Activated B cell treated with CpG ODN at 0.5 μM for 24 hours (primary cell): ENCODE results near the gene SNX27. TPM values are rescaled to one million over a fixed set of nuclear protein-coding genes. Genes with fewer than 3 reads are reported as not detected.

ENCODE experiments used
- ATAC-seq: fragments of 200-7000 bp; cut with Tn5 transposase; one replicate; pipeline ENCODE4 v1.10.0; 2021; ENCODE audit warnings: low read depth, mild to moderate bottlenecking, moderate library complexity
- CTCF ChIA-PET: fragments of 350-600 bp; sonication (Branson Sonifier 250); formaldehyde crosslinking; loops from one replicate; lab custom pipeline; 2021; ENCODE audit warnings: antibody characterized with exemption; lab: Charles Lee
- POLR2A ChIA-PET: fragments of 350-600 bp; sonication (Branson Sonifier 250); formaldehyde crosslinking; loops from one replicate; lab custom pipeline; 2021; ENCODE audit warnings: antibody characterized with exemption; lab: Charles Lee
- DNase-seq: peaks from one replicate; pipeline ENCODE4 v3.0.0; 2022
- H3K27ac Mint-ChIP-seq: one replicate; pipeline ENCODE4 v1.8.0; 2020; ENCODE audit warnings: mixed read lengths
- H3K27me3 Mint-ChIP-seq: one replicate; pipeline ENCODE4 v1.8.0; 2021; ENCODE audit warnings: mixed read lengths
- H3K36me3 Mint-ChIP-seq: one replicate; pipeline ENCODE4 v1.8.0; 2021; ENCODE audit warnings: low read depth, mixed read lengths
- H3K4me1 Mint-ChIP-seq: one replicate; pipeline ENCODE4 v1.8.0; 2021; ENCODE audit warnings: mixed read lengths
- H3K4me3 Mint-ChIP-seq: one replicate; pipeline ENCODE4 v1.8.0; 2020; ENCODE audit warnings: mild to moderate bottlenecking, mixed read lengths
- H3K9me3 Mint-ChIP-seq: one replicate; pipeline ENCODE4 v1.8.0; 2020; ENCODE audit warnings: mixed read lengths
- intact Hi-C: fragments of 100-400 bp; cut with micrococcal nuclease; formaldehyde crosslinking; loops from one replicate; pipeline ENCODE4 v1.15.1; 2024
- total RNA-seq: library from RNA; stranded (reverse); gene quantifications from 2 replicates; pipeline ENCODE4 v1.2.3, GENCODE V29; 2022
- TF ChIP-seq, protein P1 (sequence below): fragments of 200-600 bp; IDR thresholded peaks from one replicate; pipeline ENCODE4 v1.8.0; 2022; ENCODE audit warnings: antibody characterized with exemption, mild to moderate bottlenecking

Gene SNX27
- total RNA-seq, 1 donor from 2014 or later = 27.6 TPM

DNA sequence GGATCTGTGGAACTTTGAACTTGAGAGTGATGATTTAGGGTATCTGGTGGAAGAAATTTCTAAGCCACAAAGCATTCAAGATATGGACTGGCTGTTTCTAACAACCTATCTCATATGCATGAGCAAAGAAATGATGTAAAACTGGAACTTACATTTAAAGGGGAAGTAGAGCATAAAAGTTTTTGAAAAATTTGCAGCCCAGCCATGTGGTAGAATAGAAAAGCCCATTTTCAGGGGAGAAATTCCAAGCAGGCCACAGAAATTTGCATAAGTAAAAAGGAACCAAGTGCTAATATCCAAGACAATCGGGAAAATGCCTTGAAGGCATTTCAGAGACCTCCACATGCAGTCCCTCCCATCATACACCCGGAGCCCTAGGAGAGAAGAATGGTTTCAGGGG, 125.2 kb downstream of the SNX27 start:
- Mint-ChIP-seq H3K36me3 (no peaks in the 10 kb centered on the region), H3K27ac (no peak overlapping the region), H3K9me3 (peaks cover 19% of the 10 kb centered on the region), H3K27me3 (peaks cover 4% of the 10 kb centered on the region), H3K4me1 (no peaks in the 10 kb centered on the region), H3K4me3 (no peak overlapping the region)
- ChIA-PET POLR2A (no interaction called here), CTCF (no interaction called here)
- TF ChIP-seq, protein P1, sequence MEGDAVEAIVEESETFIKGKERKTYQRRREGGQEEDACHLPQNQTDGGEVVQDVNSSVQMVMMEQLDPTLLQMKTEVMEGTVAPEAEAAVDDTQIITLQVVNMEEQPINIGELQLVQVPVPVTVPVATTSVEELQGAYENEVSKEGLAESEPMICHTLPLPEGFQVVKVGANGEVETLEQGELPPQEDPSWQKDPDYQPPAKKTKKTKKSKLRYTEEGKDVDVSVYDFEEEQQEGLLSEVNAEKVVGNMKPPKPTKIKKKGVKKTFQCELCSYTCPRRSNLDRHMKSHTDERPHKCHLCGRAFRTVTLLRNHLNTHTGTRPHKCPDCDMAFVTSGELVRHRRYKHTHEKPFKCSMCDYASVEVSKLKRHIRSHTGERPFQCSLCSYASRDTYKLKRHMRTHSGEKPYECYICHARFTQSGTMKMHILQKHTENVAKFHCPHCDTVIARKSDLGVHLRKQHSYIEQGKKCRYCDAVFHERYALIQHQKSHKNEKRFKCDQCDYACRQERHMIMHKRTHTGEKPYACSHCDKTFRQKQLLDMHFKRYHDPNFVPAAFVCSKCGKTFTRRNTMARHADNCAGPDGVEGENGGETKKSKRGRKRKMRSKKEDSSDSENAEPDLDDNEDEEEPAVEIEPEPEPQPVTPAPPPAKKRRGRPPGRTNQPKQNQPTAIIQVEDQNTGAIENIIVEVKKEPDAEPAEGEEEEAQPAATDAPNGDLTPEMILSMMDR = no peak
- ATAC-seq (no peak), DNase-seq (no peak)
- intact Hi-C loops = no loop called here

DNA sequence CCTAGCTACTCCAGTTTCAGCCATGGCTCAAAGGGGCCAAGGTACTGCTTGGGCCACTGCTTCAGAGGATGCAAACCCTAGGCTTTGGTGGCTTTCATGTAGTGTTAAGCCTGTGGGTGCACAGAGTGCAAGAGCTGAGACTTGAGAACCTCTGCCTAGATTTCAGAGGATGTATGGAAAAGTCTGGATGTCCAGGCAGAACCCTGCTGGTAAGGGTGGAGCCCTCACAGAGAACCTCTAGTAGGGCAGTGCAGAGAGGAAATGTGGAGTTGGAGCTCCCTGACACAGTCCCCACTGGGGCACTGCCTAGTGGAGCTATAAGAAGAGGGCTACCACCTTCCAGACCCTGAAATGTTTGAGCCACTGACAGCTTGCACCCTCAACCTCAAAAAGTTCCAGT, 125.6 kb downstream of the SNX27 start:
- Mint-ChIP-seq H3K27ac (no peak overlapping the region), H3K9me3 (peaks cover 19% of the 10 kb centered on the region), H3K4me3 (no peak overlapping the region), H3K36me3 (no peaks in the 10 kb centered on the region), H3K27me3 (peaks cover 4% of the 10 kb centered on the region), H3K4me1 (no peaks in the 10 kb centered on the region)
- ChIA-PET POLR2A (no interaction called here), CTCF (no interaction called here)
- TF ChIP-seq, protein P1 = no peak
- DNase-seq = no peak
- intact Hi-C loops = no loop called here
- ATAC-seq = no peak

DNA sequence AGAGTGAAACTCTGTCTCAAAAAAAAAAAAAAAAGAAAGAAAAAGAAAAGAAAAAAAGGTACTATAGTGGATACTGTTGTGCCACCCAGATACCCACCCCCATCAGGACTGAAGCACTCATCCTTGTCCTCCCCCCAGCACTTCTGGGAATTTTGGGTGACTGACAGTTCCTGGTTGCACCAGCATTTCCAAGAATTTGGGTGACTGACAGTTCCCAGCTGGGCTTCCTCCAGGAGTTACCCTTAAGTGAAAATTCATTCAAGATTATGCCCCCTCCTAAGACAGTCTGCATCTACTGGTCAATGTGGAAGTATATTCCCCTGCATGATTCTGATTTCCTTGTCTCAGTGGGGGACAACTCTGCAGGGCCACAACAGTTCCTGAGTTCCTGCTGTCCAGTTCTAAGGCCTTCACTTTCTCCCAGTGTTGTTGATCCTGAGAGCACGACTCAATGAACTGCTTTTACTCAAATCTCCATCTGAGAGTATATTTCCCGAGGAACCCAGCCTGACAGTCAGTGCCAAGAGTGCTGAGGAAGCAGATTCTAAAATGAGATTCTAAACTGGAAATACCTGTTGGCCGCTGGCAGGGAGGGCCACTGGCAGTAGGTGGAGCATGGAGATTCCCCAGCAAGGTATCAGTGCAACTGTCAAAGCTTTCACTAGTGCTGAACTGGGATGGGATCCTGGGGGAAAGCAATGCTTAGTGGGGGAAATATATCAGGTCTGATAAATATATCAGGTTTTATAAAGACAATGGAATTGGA, 127.9 kb downstream of the SNX27 start:
- intact Hi-C loops = no loop called here
- H3K27ac Mint-ChIP-seq = no peak overlapping the region

DNA sequence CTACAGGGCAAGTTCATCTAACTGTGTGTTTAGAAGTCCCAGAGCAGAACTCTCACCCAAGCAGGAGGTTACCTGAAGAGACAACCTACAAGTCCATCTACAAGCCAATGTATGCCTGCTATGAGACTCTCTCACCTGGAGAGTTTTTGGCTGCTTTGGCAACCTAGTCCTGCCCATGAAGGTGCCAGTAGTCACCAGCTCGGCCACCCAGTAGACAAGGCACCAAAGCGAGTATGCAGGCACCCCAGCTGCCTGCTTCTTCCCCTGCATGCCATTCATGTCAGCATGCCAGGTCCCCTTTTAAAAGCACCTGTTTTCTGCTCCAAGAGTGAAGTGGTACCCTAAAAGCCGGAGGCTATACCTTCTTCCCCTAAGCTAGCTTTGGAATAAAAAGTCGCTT, 129.7 kb downstream of the SNX27 start:
- ChIA-PET POLR2A (no interaction called here), CTCF (no interaction called here)
- no peak overlapping the region for H3K27ac Mint-ChIP-seq
- no peaks in the 10 kb centered on the region for H3K4me1 Mint-ChIP-seq
- TF ChIP-seq, protein P1 = no peak
- intact Hi-C loops = no loop called here
- H3K4me3 Mint-ChIP-seq = no peak overlapping the region
- peaks cover 4% of the 10 kb centered on the region for H3K27me3 Mint-ChIP-seq
- DNase-seq (no peak), ATAC-seq (no peak)
- H3K36me3 Mint-ChIP-seq = no peaks in the 10 kb centered on the region
- peaks cover 18% of the 10 kb centered on the region for H3K9me3 Mint-ChIP-seq

More for the DNA sequence above, 127.9 kb downstream of the SNX27 start:
- no peak overlapping the region for H3K4me3 Mint-ChIP-seq
- ChIA-PET POLR2A (no interaction called here), CTCF (no interaction called here)
- DNase-seq (no peak), ATAC-seq (no peak)
- no peaks in the 10 kb centered on the region for H3K36me3 Mint-ChIP-seq
- peaks cover 19% of the 10 kb centered on the region for H3K9me3 Mint-ChIP-seq
- H3K27me3 Mint-ChIP-seq = peaks cover 4% of the 10 kb centered on the region
- no peaks in the 10 kb centered on the region for H3K4me1 Mint-ChIP-seq
- TF ChIP-seq, protein P1 = no peak

Other genes starting within 250 kb of the SNX27 start
- not detected in 2 replicates for gene SELENBP1, start 239.3 kb upstream of the SNX27 start, total RNA-seq
- gene PSMB4, start 212.5 kb upstream of the SNX27 start, total RNA-seq = 310 and 330 TPM in 2 replicates
- gene POGZ, start 152.6 kb upstream of the SNX27 start, total RNA-seq = 121 and 135 TPM in 2 replicates
- 0.22 and 0.37 TPM in 2 replicates for gene CGN, start 100.7 kb upstream of the SNX27 start, total RNA-seq
- gene TUFT1, start 71.7 kb upstream of the SNX27 start, total RNA-seq = 2.3 and 2.4 TPM in 2 replicates
- not detected in 2 replicates for gene CELF3, start 104.8 kb downstream of the SNX27 start, total RNA-seq
- not detected in 2 replicates for gene RIIAD1, start 109.5 kb downstream of the SNX27 start, total RNA-seq
- gene MRPL9, start 151.4 kb downstream of the SNX27 start, total RNA-seq = 96.2 and 105 TPM in 2 replicates
- gene TDRKH, start 178.4 kb downstream of the SNX27 start, total RNA-seq = 15.1 and 15.6 TPM in 2 replicates
- not detected in 2 replicates for gene LINGO4, start 193.4 kb downstream of the SNX27 start, total RNA-seq
- 0.09 TPM in 1 of 2 replicates, not detected in the other for gene RORC, start 219.8 kb downstream of the SNX27 start, total RNA-seq
- gene C2CD4D, start 227.8 kb downstream of the SNX27 start, total RNA-seq = 0.15 TPM in 1 of 2 replicates, not detected in the other
- not detected in 2 replicates for gene THEM5, start 241.7 kb downstream of the SNX27 start, total RNA-seq